Activated CD8-positive, alpha-beta T cell treated with anti-CD3 and anti-CD28 coated beads, Interleukin-2, amount 10 ng/mL, durations not matched to agents 7 days and 5 days (primary cell): ENCODE data around the gene ATP11A. TPM values are rescaled to one million over a fixed set of nuclear protein-coding genes. Genes with fewer than 3 reads are reported as not detected.

ENCODE experiments used
- ATAC-seq: fragments of 150-1000 bp; cut with Tn5 transposase; one replicate; pipeline ENCODE4 v1.10.0; 2021; ENCODE audit warnings: moderate library complexity
- CTCF ChIA-PET: fragments of 350-600 bp; sonication (Branson Sonifier 250); formaldehyde crosslinking; loops from one replicate; lab custom pipeline; 2021; ENCODE audit warnings: antibody characterized with exemption; lab: Charles Lee
- POLR2A ChIA-PET: fragments of 350-600 bp; sonication (Branson Sonifier 250); formaldehyde crosslinking; loops from one replicate; lab custom pipeline; 2021; ENCODE audit warnings: antibody characterized with exemption; lab: Charles Lee
- DNase-seq: peaks from one replicate; pipeline ENCODE4 v3.0.0-alpha.2; 2020
- H3K27ac Mint-ChIP-seq: one replicate; pipeline ENCODE4 v1.8.0; 2021; ENCODE audit warnings: mild to moderate bottlenecking, mixed read lengths
- H3K27me3 Mint-ChIP-seq: one replicate; pipeline ENCODE4 v1.8.0; 2021; ENCODE audit warnings: low read depth, mixed read lengths
- H3K36me3 Mint-ChIP-seq: one replicate; pipeline ENCODE4 v1.8.0; 2021; ENCODE audit warnings: low read depth, mixed read lengths
- H3K4me1 Mint-ChIP-seq: one replicate; pipeline ENCODE4 v1.8.0; 2021; ENCODE audit warnings: low read depth, mixed read lengths
- H3K4me3 Mint-ChIP-seq: one replicate; pipeline ENCODE4 v1.8.0; 2021; ENCODE audit warnings: mild to moderate bottlenecking, mixed read lengths
- H3K9me3 Mint-ChIP-seq: one replicate; pipeline ENCODE4 v1.8.0; 2022; ENCODE audit warnings: mixed read lengths; ENCODE audit not compliant: insufficient read depth
- total RNA-seq, 2 experiments: library from RNA; stranded (reverse); gene quantifications; one replicate each; pipeline ENCODE4 v1.2.3, GENCODE V29; 2021

ATP11A gene
- total RNA-seq, 2 experiments from 2014 or later: 35.6 to 38.3 TPM

GRCh38 chr13:112733661-112734379 lies 44.0 kb downstream of the ATP11A start:
- ChIA-PET CTCF (no interaction called here), POLR2A (no interaction called here)
- Mint-ChIP-seq H3K4me3 (no peak overlapping the region), H3K36me3 (no peaks in the 10 kb centered on the region), H3K27me3 (no peaks in the 10 kb centered on the region), H3K9me3 (no peaks in the 10 kb centered on the region), H3K4me1 (no peaks in the 10 kb centered on the region), H3K27ac (no peak overlapping the region)
- no peak for ATAC-seq
- DNase-seq: no peak

GRCh38 chr13:112734696-112735547 lies 45.1 kb downstream of the ATP11A start:
- Mint-ChIP-seq H3K27me3 (no peaks in the 10 kb centered on the region), H3K27ac (no peak overlapping the region), H3K4me1 (no peaks in the 10 kb centered on the region), H3K9me3 (no peaks in the 10 kb centered on the region), H3K36me3 (no peaks in the 10 kb centered on the region), H3K4me3 (no peak overlapping the region)
- ChIA-PET POLR2A (no interaction called here), CTCF (no interaction called here)
- DNase-seq (no peak), ATAC-seq (no peak)

- POLR2A ChIA-PET: no interaction called here
- H3K4me1 Mint-ChIP-seq: no peaks in the 10 kb centered on the region
- no peak overlapping the region for H3K4me3 Mint-ChIP-seq
- ATAC-seq (no peak), DNase-seq (no peak)
- H3K27ac Mint-ChIP-seq: no peak overlapping the region
- H3K9me3 Mint-ChIP-seq: no peaks in the 10 kb centered on the region
- no peaks in the 10 kb centered on the region for H3K36me3 Mint-ChIP-seq
- H3K27me3 Mint-ChIP-seq: no peaks in the 10 kb centered on the region
- CTCF ChIA-PET: no interaction called here
These were observed 46.0 kb downstream of the ATP11A start for GRCh38 chr13:112735791-112736190.

- POLR2A ChIA-PET: no interaction called here
- H3K9me3 Mint-ChIP-seq: no peaks in the 10 kb centered on the region
- CTCF ChIA-PET: no interaction called here
- no peaks in the 10 kb centered on the region for H3K27me3 Mint-ChIP-seq
- H3K4me1 Mint-ChIP-seq: no peaks in the 10 kb centered on the region
- H3K27ac Mint-ChIP-seq: no peak overlapping the region
- DNase-seq (no peak), ATAC-seq (no peak)
- H3K4me3 Mint-ChIP-seq: no peak overlapping the region
- no peaks in the 10 kb centered on the region for H3K36me3 Mint-ChIP-seq
These were observed 47.5 kb downstream of the ATP11A start for GRCh38 chr13:112737294-112737693.

DNA sequence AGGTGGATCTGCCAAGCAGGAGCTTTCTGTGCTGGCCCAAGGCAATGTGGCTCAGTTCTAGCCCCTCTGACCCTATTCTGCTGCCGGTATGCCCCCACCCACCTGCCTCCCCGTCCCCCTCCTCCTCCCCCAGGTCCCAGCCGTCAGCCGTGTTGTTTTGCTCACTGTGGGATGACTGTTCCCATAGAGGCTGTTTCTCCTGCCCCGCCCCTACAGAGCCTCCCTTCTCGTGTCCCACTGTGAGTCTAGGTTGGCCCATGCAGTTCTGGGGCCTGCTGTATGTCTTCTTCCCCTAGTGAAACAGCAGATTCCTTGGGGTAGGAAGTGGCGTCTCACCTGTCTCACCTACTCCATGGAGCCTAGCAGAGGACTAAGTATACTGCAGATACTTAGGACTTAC lies 48.8 kb downstream of the ATP11A start:
- ChIA-PET CTCF (no interaction called here), POLR2A (no interaction called here)
- H3K9me3 Mint-ChIP-seq: no peaks in the 10 kb centered on the region
- H3K4me1 Mint-ChIP-seq: no peaks in the 10 kb centered on the region
- ATAC-seq (no peak), DNase-seq (no peak)
- no peak overlapping the region for H3K27ac Mint-ChIP-seq
- no peak overlapping the region for H3K4me3 Mint-ChIP-seq
- H3K36me3 Mint-ChIP-seq: no peaks in the 10 kb centered on the region
- H3K27me3 Mint-ChIP-seq: no peaks in the 10 kb centered on the region

GRCh38 chr13:112740502-112741131 lies 50.8 kb downstream of the ATP11A start:
- CTCF ChIA-PET: no interaction called here
- no peaks in the 10 kb centered on the region for H3K36me3 Mint-ChIP-seq
- DNase-seq (no peak), ATAC-seq (no peak)
- H3K4me1 Mint-ChIP-seq: no peaks in the 10 kb centered on the region
- POLR2A ChIA-PET: no interaction called here
- no peak overlapping the region for H3K4me3 Mint-ChIP-seq
- H3K27me3 Mint-ChIP-seq: no peaks in the 10 kb centered on the region
- no peak overlapping the region for H3K27ac Mint-ChIP-seq
- no peaks in the 10 kb centered on the region for H3K9me3 Mint-ChIP-seq

GRCh38 chr13:112741185-112741755 lies 51.4 kb downstream of the ATP11A start:
- no peaks in the 10 kb centered on the region for H3K36me3 Mint-ChIP-seq
- no peak for ATAC-seq
- no peak overlapping the region for H3K27ac Mint-ChIP-seq
- no peaks in the 10 kb centered on the region for H3K4me1 Mint-ChIP-seq
- CTCF ChIA-PET: no interaction called here
- no peak for DNase-seq
- POLR2A ChIA-PET: no interaction called here
- H3K27me3 Mint-ChIP-seq: no peaks in the 10 kb centered on the region
- H3K4me3 Mint-ChIP-seq: no peak overlapping the region
- H3K9me3 Mint-ChIP-seq: no peaks in the 10 kb centered on the region

- ATAC-seq: no peak
- no peaks in the 10 kb centered on the region for H3K9me3 Mint-ChIP-seq
- CTCF ChIA-PET: no interaction called here
- POLR2A ChIA-PET: no interaction called here
- DNase-seq: no peak
- H3K27ac Mint-ChIP-seq: no peak overlapping the region
- H3K4me1 Mint-ChIP-seq: no peaks in the 10 kb centered on the region
- no peak overlapping the region for H3K4me3 Mint-ChIP-seq
- no peaks in the 10 kb centered on the region for H3K27me3 Mint-ChIP-seq
- no peaks in the 10 kb centered on the region for H3K36me3 Mint-ChIP-seq
These were observed 52.2 kb downstream of the ATP11A start for GRCh38 chr13:112741835-112742570.

DNA sequence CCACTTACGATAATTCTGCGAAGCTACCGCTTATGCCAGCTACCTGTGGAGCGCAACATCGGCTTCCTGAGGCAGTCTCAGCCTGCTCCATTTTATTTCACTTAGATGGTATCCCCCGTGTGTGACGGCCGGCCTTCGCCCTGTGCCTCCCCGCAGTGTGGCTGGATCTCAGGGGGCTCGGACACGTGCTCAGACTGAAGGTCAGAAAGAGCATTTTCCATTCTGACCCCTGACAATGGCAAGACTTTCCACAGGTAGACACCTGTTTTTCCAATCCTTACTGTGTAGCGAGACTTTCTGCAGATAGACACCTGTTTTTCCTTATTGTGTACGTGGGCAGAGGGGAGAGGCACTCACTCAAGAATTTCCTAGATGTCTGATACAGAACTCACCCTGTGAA lies 52.7 kb downstream of the ATP11A start:
- H3K27ac Mint-ChIP-seq: no peak overlapping the region

GRCh38 chr13:112743451-112744167 lies 53.8 kb downstream of the ATP11A start:
- Mint-ChIP-seq H3K27ac (no peak overlapping the region), H3K36me3 (no peaks in the 10 kb centered on the region), H3K27me3 (no peaks in the 10 kb centered on the region), H3K9me3 (no peaks in the 10 kb centered on the region), H3K4me3 (no peak overlapping the region), H3K4me1 (no peaks in the 10 kb centered on the region)
- POLR2A ChIA-PET: no interaction called here
- CTCF ChIA-PET: no interaction called here
- DNase-seq: no peak
- no peak for ATAC-seq

More for the DNA sequence above, 52.7 kb downstream of the ATP11A start:
- no peaks in the 10 kb centered on the region for H3K4me1 Mint-ChIP-seq
- H3K27me3 Mint-ChIP-seq: no peaks in the 10 kb centered on the region
- no peaks in the 10 kb centered on the region for H3K36me3 Mint-ChIP-seq
- POLR2A ChIA-PET: no interaction called here
- ATAC-seq (no peak), DNase-seq (no peak)
- no peaks in the 10 kb centered on the region for H3K9me3 Mint-ChIP-seq
- H3K4me3 Mint-ChIP-seq: no peak overlapping the region
- CTCF ChIA-PET: no interaction called here
